Measurements from ENCODE around the gene ZNF366. TPM values are rescaled to one million over a fixed set of nuclear protein-coding genes. Genes with fewer than 3 reads are reported as not detected.

ZNF366 gene
- total RNA-seq = 1 to 10 TPM in 3 of 6 experiments, under 1 TPM in 3; 0.77 to 2.3 (median 1.2) TPM
- long read RNA-seq = 0 reads

- H3K4me3 ChIP-seq = peak within 1 kb of the TSS; percentile 20 to 25 (median 24)
- DNase-seq (no peak), ATAC-seq (peak; percentile 16 to 37 (median 21))
- H3K4me1 ChIP-seq = no peaks in the 10 kb centered on the region
- H3K27ac ChIP-seq = peak within 1 kb of the TSS in 2 of 3 donors; percentile 9 to 29
- whole genome bisulfite sequencing (ENCODE audit: insufficient coverage, low coverage, low lambda C conversion rate, missing lambda C conversion rate) = 29% methylated on average over 6 of the region's 9 CpGs
- no peaks in the 10 kb centered on the region for H3K36me3 ChIP-seq
- TF ChIP-seq POLR2A (IDR thresholded peaks at IDR 0.05) (no peak), CTCF (IDR thresholded peaks at IDR 0.05) (no peak)
- no peaks in the 10 kb centered on the region for H3K27me3 ChIP-seq
- no peaks in the 10 kb centered on the region for H3K9me3 ChIP-seq
- intact Hi-C loops (cut with DNase I) = no loop called here
Observed at GRCh38 chr5:72507231-72507906, at the start of gene ZNF366. Gene ZNF366 (minus strand): TSS chr5:72507410. CDS start chr5:72461496, 45,914 bp downstream.

GRCh38 chr5:72556351-72557166, 49.3 kb upstream of the ZNF366 start:
- intact Hi-C loops (cut with DNase I) = no loop called here
- DNase-seq = peak; percentile 50 to 60 (median 59)
- Histone ChIP-seq H3K4me1 (peaks cover 0 to 6% (median 0%) of the 10 kb centered on the region in 4 donors), H3K9me3 (no peaks in the 10 kb centered on the region), H3K36me3 (no peaks in the 10 kb centered on the region), H3K27ac (peak overlapping the region; percentile 15 to 71 (median 44)), H3K27me3 (no peaks in the 10 kb centered on the region), H3K4me3 (peak overlapping the region; percentile 11 to 42 (median 34))
- no peak for TF ChIP-seq CTCF (IDR thresholded peaks at IDR 0.05)
- TF ChIP-seq POLR2A (IDR thresholded peaks at IDR 0.05) = no peak
- peak; percentile 76 to 88 (median 80) for ATAC-seq
- WGBS (ENCODE audit: insufficient coverage, low coverage, low lambda C conversion rate, missing lambda C conversion rate) = 1% methylated on average over 24 of the region's 42 CpGs

GRCh38 chr5:72555871-72556270, 48.7 kb upstream of the ZNF366 start:
- WGBS (ENCODE audit: insufficient coverage, low coverage, low lambda C conversion rate, missing lambda C conversion rate) = no CpG with 5 or more reads among the region's 1 CpG
- intact Hi-C loops (cut with DNase I) = no loop called here
- H3K4me3 ChIP-seq = no peak overlapping the region
- H3K4me1 ChIP-seq = peaks cover 0 to 6% (median 0%) of the 10 kb centered on the region in 4 donors
- H3K27me3 ChIP-seq = no peaks in the 10 kb centered on the region
- no peaks in the 10 kb centered on the region for H3K9me3 ChIP-seq
- ATAC-seq = no peak
- no peak for TF ChIP-seq POLR2A (IDR thresholded peaks at IDR 0.05)
- TF ChIP-seq CTCF (IDR thresholded peaks at IDR 0.05) = no peak
- DNase-seq = no peak
- H3K27ac ChIP-seq = no peak overlapping the region
- H3K36me3 ChIP-seq = no peaks in the 10 kb centered on the region

GRCh38 chr5:72554897-72555296, 47.7 kb upstream of the ZNF366 start:
- ATAC-seq = no peak
- Histone ChIP-seq H3K27me3 (no peaks in the 10 kb centered on the region), H3K27ac (no peak overlapping the region), H3K9me3 (no peaks in the 10 kb centered on the region), H3K36me3 (no peaks in the 10 kb centered on the region), H3K4me3 (no peak overlapping the region), H3K4me1 (peaks cover 0 to 6% (median 0%) of the 10 kb centered on the region in 4 donors)
- intact Hi-C loops (cut with DNase I) = no loop called here
- WGBS (ENCODE audit: insufficient coverage, low coverage, low lambda C conversion rate, missing lambda C conversion rate) = 78% methylated on average over 1 of the region's 1 CpG
- DNase-seq = no peak
- TF ChIP-seq POLR2A (IDR thresholded peaks at IDR 0.05) = no peak
- TF ChIP-seq CTCF (IDR thresholded peaks at IDR 0.05) = no peak

Measured in right lobe of liver (tissue), 6 donors.